ENCODE measurements around the gene APOL1. TPM values are rescaled to one million over a fixed set of nuclear protein-coding genes. Genes with fewer than 3 reads are reported as not detected.
A peak's percentile ranks its signal among the peaks of the same experiment; 100 is the strongest.

The APOL1 gene
- total RNA-seq, 4 donors from 2014 or later = 19.0 to 48.8 (median 28.0) TPM

DNA sequence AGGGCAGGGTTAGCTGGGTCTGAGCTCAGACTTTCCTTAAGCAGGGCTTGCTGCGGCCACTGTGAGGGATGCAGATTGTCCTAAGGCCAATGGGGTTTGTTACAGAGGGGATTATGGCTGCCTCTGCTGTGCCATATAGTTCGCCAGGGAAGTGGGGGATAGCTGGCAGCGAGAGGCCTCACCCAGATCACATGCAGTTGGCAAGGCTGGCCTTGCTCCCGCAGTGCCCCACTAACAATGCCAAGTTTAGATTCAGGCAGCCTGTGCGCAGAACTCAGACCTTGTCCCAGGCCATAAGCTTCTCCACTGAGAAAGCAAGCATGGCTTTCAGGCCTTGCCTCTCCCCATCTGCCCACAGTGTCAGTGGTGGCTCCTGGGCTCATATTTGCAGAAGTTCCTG is 8.9 kb upstream of the APOL1 start:
- intact Hi-C loops (cut with DNase I) = loop anchor here (5.0 kb wide), 1 partner anchor 33 kb away; no protein-coding TSS in a partner anchor
- no peak overlapping the region for H3K4me3 ChIP-seq
- peaks cover 26 to 32% (median 27%) of the 10 kb centered on the region in 4 donors for H3K4me1 ChIP-seq
- H3K27ac ChIP-seq (replicated peaks in 1 of 4) = peak overlapping the region; percentile 51 to 73 (median 66)
- TF ChIP-seq EP300 (IDR thresholded peaks at IDR 0.05) (no peak), POLR2A (IDR thresholded peaks at IDR 0.05; ENCODE audit: low read depth) (no peak), POLR2AphosphoS5 (IDR thresholded peaks at IDR 0.05) (no peak)
- TF ChIP-seq, protein P1, sequence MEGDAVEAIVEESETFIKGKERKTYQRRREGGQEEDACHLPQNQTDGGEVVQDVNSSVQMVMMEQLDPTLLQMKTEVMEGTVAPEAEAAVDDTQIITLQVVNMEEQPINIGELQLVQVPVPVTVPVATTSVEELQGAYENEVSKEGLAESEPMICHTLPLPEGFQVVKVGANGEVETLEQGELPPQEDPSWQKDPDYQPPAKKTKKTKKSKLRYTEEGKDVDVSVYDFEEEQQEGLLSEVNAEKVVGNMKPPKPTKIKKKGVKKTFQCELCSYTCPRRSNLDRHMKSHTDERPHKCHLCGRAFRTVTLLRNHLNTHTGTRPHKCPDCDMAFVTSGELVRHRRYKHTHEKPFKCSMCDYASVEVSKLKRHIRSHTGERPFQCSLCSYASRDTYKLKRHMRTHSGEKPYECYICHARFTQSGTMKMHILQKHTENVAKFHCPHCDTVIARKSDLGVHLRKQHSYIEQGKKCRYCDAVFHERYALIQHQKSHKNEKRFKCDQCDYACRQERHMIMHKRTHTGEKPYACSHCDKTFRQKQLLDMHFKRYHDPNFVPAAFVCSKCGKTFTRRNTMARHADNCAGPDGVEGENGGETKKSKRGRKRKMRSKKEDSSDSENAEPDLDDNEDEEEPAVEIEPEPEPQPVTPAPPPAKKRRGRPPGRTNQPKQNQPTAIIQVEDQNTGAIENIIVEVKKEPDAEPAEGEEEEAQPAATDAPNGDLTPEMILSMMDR (IDR thresholded peaks at IDR 0.05) = no peak
- no peaks in the 10 kb centered on the region for H3K9me3 ChIP-seq
- no peak for DNase-seq (ENCODE audit: extremely low spot score)
- no peaks in the 10 kb centered on the region for H3K36me3 ChIP-seq
- no peaks in the 10 kb centered on the region for H3K27me3 ChIP-seq
- 86% methylated on average over 5 of the region's 5 CpGs for WGBS

DNA sequence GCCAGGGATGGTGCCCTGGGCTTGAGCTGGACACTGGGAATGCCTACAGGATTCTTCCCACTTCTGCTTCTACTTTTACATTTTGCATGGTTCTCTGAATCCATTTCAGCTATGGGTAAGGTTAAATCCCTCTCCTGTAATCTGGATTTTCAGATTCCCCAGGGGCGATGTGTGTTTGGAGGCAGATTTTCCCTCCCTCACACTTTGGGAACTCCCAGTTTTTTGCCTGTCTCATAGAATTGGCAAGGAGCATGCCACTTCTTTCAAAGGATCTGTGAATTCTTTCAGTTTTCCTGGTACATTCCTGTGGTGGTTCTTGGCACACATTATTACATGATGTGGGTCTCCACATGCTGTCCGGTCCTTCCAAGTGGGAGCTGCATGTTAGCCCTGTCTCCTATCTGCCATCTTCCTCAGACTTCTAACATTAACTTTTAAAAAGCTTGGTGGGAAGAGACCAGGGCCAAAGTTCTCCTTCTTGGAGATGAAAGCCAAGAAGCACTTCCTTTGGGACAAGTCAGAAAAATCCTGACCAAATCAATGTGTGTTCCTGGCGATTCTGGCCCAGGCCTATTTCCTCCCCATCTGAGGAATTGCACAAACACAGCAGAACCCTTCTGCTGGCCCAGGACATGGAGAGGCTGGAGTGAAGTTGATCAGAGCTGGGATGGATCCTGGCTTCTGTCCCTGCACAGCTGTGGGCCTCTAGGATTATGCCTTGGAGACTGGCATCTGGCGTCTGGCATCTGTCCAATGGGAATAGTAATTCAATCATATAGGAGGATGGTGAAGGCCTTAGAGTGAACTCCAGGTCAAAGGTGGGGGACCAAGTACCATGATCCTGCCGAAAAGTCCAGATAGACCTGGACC is 8.2 kb upstream of the APOL1 start:
- H3K4me1 ChIP-seq = peaks cover 22 to 28% (median 24%) of the 10 kb centered on the region in 4 donors
- H3K9me3 ChIP-seq = no peaks in the 10 kb centered on the region
- intact Hi-C loops (cut with DNase I) = loop anchor here (5.0 kb wide), 1 partner anchor 33 kb away; no protein-coding TSS in a partner anchor
- H3K27me3 ChIP-seq = no peaks in the 10 kb centered on the region
- no peaks in the 10 kb centered on the region for H3K36me3 ChIP-seq
- no peak for DNase-seq (ENCODE audit: extremely low spot score)
- TF ChIP-seq, protein P1 (IDR thresholded peaks at IDR 0.05) = no peak
- no peak for TF ChIP-seq POLR2AphosphoS5 (IDR thresholded peaks at IDR 0.05)
- no peak for TF ChIP-seq POLR2A (IDR thresholded peaks at IDR 0.05; ENCODE audit: low read depth)
- TF ChIP-seq EP300 (IDR thresholded peaks at IDR 0.05) = no peak
- H3K4me3 ChIP-seq = no peak overlapping the region
- H3K27ac ChIP-seq (replicated peaks in 1 of 4) = peak overlapping the region; percentile 51 to 73 (median 66)
- WGBS = 72% methylated on average over 4 of the region's 5 CpGs

DNA sequence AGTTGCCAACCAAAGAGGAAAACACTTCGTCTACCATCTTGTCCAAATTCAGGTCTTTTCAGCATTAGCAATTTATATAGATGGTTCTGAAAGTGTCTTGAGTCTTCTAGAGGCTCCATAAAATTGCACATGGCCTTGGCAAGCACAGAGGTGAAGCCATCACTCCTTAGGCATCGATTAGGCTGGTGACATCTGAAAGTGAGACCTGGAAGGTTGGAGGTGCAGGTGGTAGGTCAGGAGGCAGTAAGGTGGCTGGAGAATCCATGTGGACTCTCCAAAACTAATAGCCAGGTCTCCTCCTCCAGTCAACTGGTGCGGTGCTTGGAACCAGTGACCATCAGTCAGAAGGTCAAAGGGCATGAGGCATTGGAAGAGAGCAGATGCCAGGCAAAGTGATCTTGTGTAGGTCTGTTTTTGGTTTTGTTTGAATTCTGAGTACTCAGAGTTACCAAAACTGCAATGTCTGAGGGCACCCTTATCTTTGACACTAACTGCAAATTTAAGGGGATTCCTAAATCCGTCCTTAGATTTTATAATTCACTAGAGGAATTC is 7.1 kb upstream of the APOL1 start:
- Histone ChIP-seq H3K4me3 (no peak overlapping the region), H3K9me3 (no peaks in the 10 kb centered on the region), H3K27me3 (no peaks in the 10 kb centered on the region), H3K36me3 (no peaks in the 10 kb centered on the region), H3K27ac (replicated peaks in 1 of 4) (peak overlapping the region in 1 of 4 donors; percentile 67), H3K4me1 (peaks cover 18 to 24% (median 21%) of the 10 kb centered on the region in 4 donors)
- intact Hi-C loops (cut with DNase I) = no loop called here
- no peak for DNase-seq (ENCODE audit: extremely low spot score)
- TF ChIP-seq POLR2A (IDR thresholded peaks at IDR 0.05; ENCODE audit: low read depth) = no peak
- TF ChIP-seq, protein P1 (IDR thresholded peaks at IDR 0.05) = no peak
- TF ChIP-seq EP300 (IDR thresholded peaks at IDR 0.05) = no peak
- TF ChIP-seq POLR2AphosphoS5 (IDR thresholded peaks at IDR 0.05) = no peak
- WGBS = 66% methylated on average over 4 of the region's 4 CpGs

DNA sequence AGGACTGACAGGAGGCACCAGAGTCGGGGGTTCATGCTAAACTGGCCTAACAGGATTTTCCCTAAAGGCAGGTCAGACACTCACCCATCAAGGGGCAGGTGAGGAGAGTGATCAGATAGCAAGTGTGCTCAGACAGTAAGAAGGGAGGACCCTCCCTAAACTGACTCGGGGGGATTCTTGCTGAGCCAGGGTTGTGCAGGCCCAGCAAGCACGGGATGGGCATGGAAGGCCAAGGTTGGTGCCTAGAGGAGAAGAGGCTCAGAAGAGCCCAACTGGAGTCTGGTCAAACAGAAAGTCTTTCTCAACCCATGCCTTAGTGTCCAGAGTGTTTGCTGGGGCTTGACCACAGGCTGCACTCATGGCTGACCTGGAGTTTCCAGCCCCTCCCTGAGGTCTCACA is 6.2 kb upstream of the APOL1 start:
- intact Hi-C loops (cut with DNase I) = no loop called here
- H3K4me3 ChIP-seq = no peak overlapping the region
- H3K27ac ChIP-seq (replicated peaks in 1 of 4) = no peak overlapping the region
- TF ChIP-seq EP300 (IDR thresholded peaks at IDR 0.05) (no peak), POLR2A (IDR thresholded peaks at IDR 0.05; ENCODE audit: low read depth) (no peak), POLR2AphosphoS5 (IDR thresholded peaks at IDR 0.05) (no peak)
- TF ChIP-seq, protein P1 (IDR thresholded peaks at IDR 0.05) = no peak
- no peaks in the 10 kb centered on the region for H3K36me3 ChIP-seq
- DNase-seq (ENCODE audit: extremely low spot score) = no peak
- 96% methylated on average over 3 of the region's 3 CpGs for WGBS
- peaks cover 18 to 24% (median 21%) of the 10 kb centered on the region in 4 donors for H3K4me1 ChIP-seq
- no peaks in the 10 kb centered on the region for H3K9me3 ChIP-seq
- H3K27me3 ChIP-seq = no peaks in the 10 kb centered on the region
